IMR-90 (cell line): Measurements from ENCODE around the gene CCL14. TPM values are rescaled to one million over a fixed set of nuclear protein-coding genes. Genes with fewer than 3 reads are reported as not detected.

Source experiments
- ATAC-seq: fragments of 200-7000 bp; cut with Tn5 transposase; 2 replicates; pipeline ENCODE4 v1.9.1; 2020; ENCODE audit warnings: low read depth, mild to moderate bottlenecking, moderate library complexity
- BruUV-seq: library from RNA; stranded (reverse); fragments of 400-500 nt; replicated peaks from 2 replicates; lab custom pipeline; 2021; lab: Mats Ljungman, UMichigan
- CTCF ChIA-PET: fragments of 300-600 bp; formaldehyde crosslinking; extraction: SDS; loops from one replicate; lab custom pipeline; 2021; ENCODE audit warnings: antibody characterized with exemption; lab: Yijun Ruan, JAX
- POLR2A ChIA-PET: fragments of 300-600 bp; sonication (Branson Sonifier 250); formaldehyde crosslinking; loops from one replicate; lab custom pipeline; 2022; ENCODE audit warnings: antibody characterized with exemption; ENCODE audit not compliant: unreplicated experiment; lab: Charles Lee
- DNase-seq: peaks from one replicate; pipeline ENCODE4 v3.0.0; 2013
- H2AFZ ChIP-seq: replicated peaks from 2 replicates; pipeline ENCODE3; 2013; ENCODE audit warnings: low read length, mild to moderate bottlenecking; ENCODE audit not compliant: poor library complexity
- H2AK5ac ChIP-seq: 2 replicates; pipeline ENCODE4 v1.6.1; 2013; ENCODE audit warnings: low read depth, low read length, inconsistent platforms
- H2AK9ac ChIP-seq: replicated peaks from 2 replicates; pipeline ENCODE3; 2013; ENCODE audit warnings: mild to moderate bottlenecking, low read depth, low read length, moderate library complexity; ENCODE audit not compliant: poor library complexity
- H2BK120ac ChIP-seq: 2 replicates; pipeline ENCODE4 v1.6.1; 2013; ENCODE audit warnings: low read depth, low read length, inconsistent platforms
- H2BK15ac ChIP-seq: 3 replicates; pipeline ENCODE4 v1.6.1; 2013; ENCODE audit warnings: low read depth, low read length, inconsistent platforms
- H2BK20ac ChIP-seq: 2 replicates; pipeline ENCODE4 v1.6.1; 2013; ENCODE audit warnings: low read depth, mild to moderate bottlenecking, inconsistent platforms, low read length, moderate library complexity
- H2BK5ac ChIP-seq: 2 replicates; pipeline ENCODE4 v1.6.1; 2013; ENCODE audit warnings: mild to moderate bottlenecking, low read depth, low read length, inconsistent platforms; ENCODE audit not compliant: poor library complexity, severe bottlenecking
- H3K14ac ChIP-seq: replicated peaks from 2 replicates; pipeline ENCODE4 v1.6.1; 2013; ENCODE audit warnings: low read depth, low read length, inconsistent platforms
- H3K18ac ChIP-seq: 2 replicates; pipeline ENCODE4 v1.6.1; 2013; ENCODE audit warnings: low read depth, low read length, control low read depth
- H3K23ac ChIP-seq: 2 replicates; pipeline ENCODE4 v1.6.1; 2013; ENCODE audit warnings: low read depth, low read length, inconsistent platforms
- H3K27ac ChIP-seq: 2 replicates; pipeline ENCODE4 v1.5.1; 2013; ENCODE audit warnings: mild to moderate bottlenecking, control low read depth, low read length; ENCODE audit not compliant: insufficient read depth
- H3K27me3 ChIP-seq: 2 replicates; pipeline ENCODE4 v1.6.1; 2013; ENCODE audit warnings: low read length; ENCODE audit not compliant: control insufficient read depth, insufficient read depth
- H3K36me3 ChIP-seq: 2 replicates; pipeline ENCODE4 v1.6.1; 2013; ENCODE audit warnings: low read length, mixed read lengths; ENCODE audit not compliant: control insufficient read depth, insufficient read depth
- H3K4ac ChIP-seq: 2 replicates; pipeline ENCODE4 v1.6.1; 2013; ENCODE audit warnings: low read depth, low read length, inconsistent platforms
- H3K4me1 ChIP-seq: 2 replicates; pipeline ENCODE4 v1.6.1; 2013; ENCODE audit warnings: low read length, mixed read lengths; ENCODE audit not compliant: control insufficient read depth, insufficient read depth
- H3K4me2 ChIP-seq: 2 replicates; pipeline ENCODE4 v1.6.1; 2013; ENCODE audit warnings: low read depth, mild to moderate bottlenecking, control low read depth, low read length, moderate library complexity
- H3K4me3 ChIP-seq: 2 replicates; pipeline ENCODE4 v1.5.1; 2013; ENCODE audit warnings: low read depth, mild to moderate bottlenecking, control low read depth, low read length, moderate library complexity; ENCODE audit not compliant: insufficient read depth
- H3K56ac ChIP-seq: 2 replicates; pipeline ENCODE4 v1.6.1; 2013; ENCODE audit warnings: low read length, inconsistent platforms; ENCODE audit not compliant: insufficient read depth; ENCODE audit errors: extremely low read depth
- H3K79me1 ChIP-seq, 2 experiments: 2 replicates each; pipeline ENCODE4 v1.6.1; 2013; ENCODE audit warnings: low read length in 2 of 2, inconsistent platforms in 1 of 2, low read depth in 1 of 2
- H3K9ac ChIP-seq: 2 replicates; pipeline ENCODE4 v1.6.1; 2013; ENCODE audit warnings: low read depth, low read length, control low read depth
- H3K9me1 ChIP-seq: 2 replicates; pipeline ENCODE4 v1.6.1; 2013; ENCODE audit warnings: low read length, inconsistent platforms; ENCODE audit not compliant: insufficient read depth
- H3K9me3 ChIP-seq: 2 replicates; pipeline ENCODE4 v1.6.1; 2013; ENCODE audit warnings: low read length; ENCODE audit not compliant: control insufficient read depth, insufficient read depth
- H4K20me1 ChIP-seq: 2 replicates; pipeline ENCODE4 v1.6.1; 2013; ENCODE audit warnings: low read length, inconsistent platforms; ENCODE audit not compliant: insufficient read depth
- H4K5ac ChIP-seq: 2 replicates; pipeline ENCODE4 v1.6.1; 2013; ENCODE audit warnings: mild to moderate bottlenecking, low read depth, low read length, control low read depth
- H4K8ac ChIP-seq, 2 experiments: 2 replicates each; pipeline ENCODE4 v1.6.1; 2013; ENCODE audit warnings: low read depth in 2 of 2, low read length in 2 of 2, control low read depth in 1 of 2, inconsistent platforms in 1 of 2
- H4K91ac ChIP-seq: 2 replicates; pipeline ENCODE4 v1.6.1; 2013; ENCODE audit warnings: low read depth, low read length, inconsistent platforms; ENCODE audit not compliant: insufficient read depth
- MAFK ChIP-seq: IDR thresholded peaks from 2 replicates; pipeline ENCODE4 v1.6.1; 2012; ENCODE audit warnings: low read depth, low read length, improper control_type of control experiment
- WGBS, 2 experiments: methylation state at CpG; one replicate each; pipeline versions ENCODE4 v1.1.5 to v1.1.7; 2013; ENCODE audit warnings: missing lambda C conversion rate in 2 of 2; ENCODE audit not compliant: insufficient read length in 1 of 2; ENCODE audit errors: extremely low coverage in 2 of 2; 5-methylcytosine and 5-hydroxymethylcytosine counted together
- dilution Hi-C: fragments of 300-500 bp; cut with HindIII; formaldehyde crosslinking; loops from one replicate; pipeline ENCODE4 v1.14.3; 2018; ENCODE audit warnings: low sequenced_read_pairs; ENCODE audit not compliant: unreplicated experiment
- in situ Hi-C: fragments of 300-500 bp; cut with MboI; formaldehyde crosslinking; loops from 3 replicates; pipeline ENCODE4 v1.14.3; 2019; ENCODE audit warnings: low sequenced_read_pairs, inconsistent platforms, mixed read lengths
- intact Hi-C: fragments of 100-400 bp; cut with micrococcal nuclease; formaldehyde crosslinking; loops from 2 replicates; pipeline ENCODE4 v1.10.0; 2022
- polyA plus RNA-seq, 3 experiments: library from polyadenylated mRNA; depleted of rRNA; stranded (reverse); fragments of >200 nt; gene quantifications; 2 replicates each; pipeline ENCODE4 v1.2.3, GENCODE V29; 2012; ENCODE audit warnings: low replicate concordance in 1 of 3
- total RNA-seq: library from RNA; depleted of rRNA; stranded (reverse); fragments of >200 nt; gene quantifications from 2 replicates; pipeline ENCODE4 v1.2.3, GENCODE V29; 2012
- TF ChIP-seq, protein P1 (sequence below): conservative IDR thresholded peaks from 2 replicates; pipeline ENCODE4 v1.5.1; 2012; ENCODE audit warnings: mild to moderate bottlenecking, low read depth, low read length, improper control_type of control experiment

CCL14 gene
- total and polyA plus RNA-seq, 2 of the 4 experiments (the other 2 are of a cell fraction), result not detected

DNA sequence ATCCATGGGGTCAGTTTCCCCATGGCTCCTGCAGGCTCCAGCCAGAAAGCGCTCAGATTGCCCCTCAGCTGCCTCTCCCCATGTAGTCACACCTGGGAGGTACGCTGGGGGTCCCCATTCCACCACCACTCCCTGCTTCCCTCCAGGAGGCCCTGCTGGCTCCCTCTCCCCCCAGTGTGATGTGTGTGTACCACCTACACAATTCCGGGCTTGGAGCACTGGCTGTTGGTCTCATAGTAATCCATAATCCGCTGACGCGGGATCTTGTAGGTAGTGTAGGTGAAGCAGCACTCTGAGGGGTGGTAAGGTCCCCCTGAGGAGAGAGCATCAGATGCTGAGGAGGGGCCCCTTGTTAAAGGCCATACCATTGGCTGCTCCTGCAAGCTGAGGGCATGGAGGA is 2.4 kb downstream of the CCL14 start:
- Histone ChIP-seq H3K18ac (no peak overlapping the region), H3K79me1 (no peaks in the 10 kb centered on the region), H3K14ac (no peak overlapping the region), H3K9ac (no peak overlapping the region), H3K4me1 (no peaks in the 10 kb centered on the region), H3K27me3 (no peaks in the 10 kb centered on the region; the same call in 1 of the 2 replicates), H4K20me1 (no peaks in the 10 kb centered on the region), H2AK9ac (no peak overlapping the region), H2BK20ac (no peak overlapping the region), H3K23ac (no peak overlapping the region), H3K9me1 (no peaks in the 10 kb centered on the region), H3K4ac (no peak overlapping the region), H2BK5ac (no peak overlapping the region), H3K4me3 (no peak overlapping the region), H2BK120ac (no peak overlapping the region), H3K27ac (no peak overlapping the region), H3K36me3 (no peaks in the 10 kb centered on the region), H4K5ac (no peak overlapping the region), H2BK15ac (no peak overlapping the region), H2AK5ac (no peak overlapping the region), H3K56ac (no peak overlapping the region), H4K91ac (no peak overlapping the region), H3K9me3 (no peaks in the 10 kb centered on the region), H2AFZ (peak overlapping the region; percentile 14), H4K8ac (no peak overlapping the region), H3K4me2 (no peak overlapping the region)
- CTCF ChIA-PET, result no interaction called here
- in situ Hi-C loops (no loop called here), intact Hi-C loops (no loop called here), dilution Hi-C loops (no loop called here)
- DNase-seq (no peak), ATAC-seq (no peak)
- no TSS peak for BruUV-seq
- POLR2A ChIA-PET, result no interaction called here
- 80% methylated on average over 1 of the region's 6 CpGs; no CpG with 5 or more reads in 1 of the 2 experiments for WGBS, 2 experiments
- TF ChIP-seq MAFK, result peak; percentile 15; the same call in 1 of the 2 replicates
- TF ChIP-seq, protein P1, sequence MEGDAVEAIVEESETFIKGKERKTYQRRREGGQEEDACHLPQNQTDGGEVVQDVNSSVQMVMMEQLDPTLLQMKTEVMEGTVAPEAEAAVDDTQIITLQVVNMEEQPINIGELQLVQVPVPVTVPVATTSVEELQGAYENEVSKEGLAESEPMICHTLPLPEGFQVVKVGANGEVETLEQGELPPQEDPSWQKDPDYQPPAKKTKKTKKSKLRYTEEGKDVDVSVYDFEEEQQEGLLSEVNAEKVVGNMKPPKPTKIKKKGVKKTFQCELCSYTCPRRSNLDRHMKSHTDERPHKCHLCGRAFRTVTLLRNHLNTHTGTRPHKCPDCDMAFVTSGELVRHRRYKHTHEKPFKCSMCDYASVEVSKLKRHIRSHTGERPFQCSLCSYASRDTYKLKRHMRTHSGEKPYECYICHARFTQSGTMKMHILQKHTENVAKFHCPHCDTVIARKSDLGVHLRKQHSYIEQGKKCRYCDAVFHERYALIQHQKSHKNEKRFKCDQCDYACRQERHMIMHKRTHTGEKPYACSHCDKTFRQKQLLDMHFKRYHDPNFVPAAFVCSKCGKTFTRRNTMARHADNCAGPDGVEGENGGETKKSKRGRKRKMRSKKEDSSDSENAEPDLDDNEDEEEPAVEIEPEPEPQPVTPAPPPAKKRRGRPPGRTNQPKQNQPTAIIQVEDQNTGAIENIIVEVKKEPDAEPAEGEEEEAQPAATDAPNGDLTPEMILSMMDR, result no peak
